Activated naive CD4-positive, alpha-beta T cell treated with anti-CD3 and anti-CD28 coated beads for 36 hours (primary cell): ENCODE data around the gene RXRA. TPM values are rescaled to one million over a fixed set of nuclear protein-coding genes. Genes with fewer than 3 reads are reported as not detected.
A peak's percentile ranks its signal among the peaks of the same experiment; 100 is the strongest.

Experiments
- CTCF ChIA-PET: fragments of 350-600 bp; sonication (Branson Sonifier 250); formaldehyde crosslinking; loops from one replicate; lab custom pipeline; 2021; ENCODE audit warnings: antibody characterized with exemption; lab: Charles Lee
- DNase-seq: peaks from one replicate; pipeline ENCODE4 v3.0.0-alpha.2; 2020
- H3K27ac Mint-ChIP-seq: one replicate; pipeline ENCODE4 v1.8.0; 2021; ENCODE audit warnings: mild to moderate bottlenecking, mixed read lengths
- H3K27me3 Mint-ChIP-seq: one replicate; pipeline ENCODE4 v1.8.0; 2021; ENCODE audit warnings: low read depth, mixed read lengths
- H3K36me3 Mint-ChIP-seq: one replicate; pipeline ENCODE4 v1.8.0; 2021; ENCODE audit warnings: low read depth, mixed read lengths
- H3K4me1 Mint-ChIP-seq: one replicate; pipeline ENCODE4 v1.8.0; 2021; ENCODE audit warnings: low read depth, mixed read lengths
- H3K4me3 Mint-ChIP-seq: one replicate; pipeline ENCODE4 v1.8.0; 2021; ENCODE audit warnings: mild to moderate bottlenecking, moderate library complexity, mixed read lengths
- H3K9me3 Mint-ChIP-seq: one replicate; pipeline ENCODE4 v1.8.0; 2021; ENCODE audit warnings: mixed read lengths
- intact Hi-C: fragments of 100-400 bp; cut with micrococcal nuclease; formaldehyde crosslinking; loops from one replicate; pipeline ENCODE4 v1.15.1; 2023
- total RNA-seq, 2 experiments: library from RNA; stranded (reverse); gene quantifications; one replicate each; pipeline ENCODE4 v1.2.3, GENCODE V29; 2021

Gene RXRA
- total RNA-seq, 2 experiments from 2014 or later, result 2.1 to 2.2 TPM

- H3K4me1 Mint-ChIP-seq, result peaks cover 15% of the 10 kb centered on the region
- no peak for DNase-seq
- CTCF ChIA-PET, result interaction anchor here (0.9 to 2.0 kb wide), 3 partner anchors 9 to 24 kb away, joined by 3 to 7 read pairs (median 3); no protein-coding TSS in a partner anchor
- intact Hi-C loops, result no loop called here
- H3K27me3 Mint-ChIP-seq, result no peaks in the 10 kb centered on the region
- H3K9me3 Mint-ChIP-seq, result no peaks in the 10 kb centered on the region
- no peak overlapping the region for H3K27ac Mint-ChIP-seq
- H3K4me3 Mint-ChIP-seq, result no peak overlapping the region
- no peaks in the 10 kb centered on the region for H3K36me3 Mint-ChIP-seq
Measured at GRCh38 chr9:134383148-134383547, 56.9 kb downstream of the RXRA start.

DNA sequence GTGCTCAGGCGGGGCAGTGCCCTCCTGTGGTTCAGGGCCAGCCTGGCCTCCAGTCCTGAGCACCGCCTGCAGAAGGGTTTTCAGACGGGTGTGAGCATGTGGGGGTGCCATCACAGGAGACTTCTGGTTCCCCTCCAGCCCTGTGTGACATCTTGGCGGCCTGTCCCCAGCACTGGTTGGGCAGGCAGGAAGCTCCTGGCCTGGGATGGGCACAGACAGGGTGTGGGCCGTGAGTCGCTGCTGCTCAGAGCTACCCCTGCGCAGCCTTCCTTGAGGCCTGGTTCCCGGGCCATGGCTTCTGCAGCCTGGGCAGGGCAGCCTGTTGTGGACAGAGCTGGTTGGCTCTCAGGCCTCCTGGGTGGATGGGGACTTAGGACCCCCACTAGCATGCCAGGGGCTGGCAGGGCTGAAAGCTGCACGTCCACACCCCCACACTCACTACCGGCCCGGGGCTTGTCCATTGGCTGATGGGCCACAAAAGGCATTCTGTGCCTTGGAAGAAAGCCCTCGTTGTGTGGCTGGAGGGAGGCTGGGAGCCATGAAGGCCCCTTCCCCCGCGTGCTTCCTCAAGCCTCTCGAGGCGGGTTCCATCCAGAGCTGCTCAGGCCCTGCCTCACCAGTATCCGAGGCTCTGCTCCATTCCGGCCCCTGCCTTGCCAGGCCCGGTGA, 58.7 kb downstream of the RXRA start:
- no peaks in the 10 kb centered on the region for H3K27me3 Mint-ChIP-seq
- CTCF ChIA-PET, result interaction anchor here (0.8 kb wide), 1 partner anchor 65 kb away, joined by 3 read pairs; no protein-coding TSS in a partner anchor
- no peak overlapping the region for H3K27ac Mint-ChIP-seq
- intact Hi-C loops, result no loop called here
- no peak overlapping the region for H3K4me3 Mint-ChIP-seq
- DNase-seq, result no peak
- no peaks in the 10 kb centered on the region for H3K36me3 Mint-ChIP-seq
- no peaks in the 10 kb centered on the region for H3K9me3 Mint-ChIP-seq
- H3K4me1 Mint-ChIP-seq, result peaks cover 15% of the 10 kb centered on the region

DNA sequence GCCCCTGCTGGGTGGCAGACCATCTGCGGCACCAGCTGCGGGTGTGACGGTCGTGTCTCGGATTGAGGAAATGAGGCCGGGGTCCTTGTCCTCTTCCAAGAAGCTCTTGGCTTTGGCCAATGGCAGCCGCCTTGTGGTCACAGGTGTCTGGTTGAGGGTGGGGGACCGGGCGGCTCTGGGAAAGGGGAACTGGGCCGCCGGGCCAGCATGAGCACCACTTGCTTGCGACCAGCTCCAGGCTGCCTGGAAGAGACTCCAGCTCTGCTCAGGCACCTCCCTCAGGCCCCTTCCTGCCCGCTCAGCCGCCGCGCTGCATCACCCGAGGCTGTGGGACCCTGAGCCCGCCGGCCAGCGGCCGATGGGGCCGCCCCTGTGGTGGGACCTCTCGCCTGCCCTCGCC, 59.7 kb downstream of the RXRA start:
- CTCF ChIA-PET, result no interaction called here
- Mint-ChIP-seq H3K27me3 (no peaks in the 10 kb centered on the region), H3K9me3 (no peaks in the 10 kb centered on the region), H3K27ac (no peak overlapping the region), H3K36me3 (no peaks in the 10 kb centered on the region), H3K4me1 (peaks cover 24% of the 10 kb centered on the region), H3K4me3 (no peak overlapping the region)
- DNase-seq, result no peak
- intact Hi-C loops, result no loop called here

GRCh38 chr9:134386951-134387831, 60.9 kb downstream of the RXRA start:
- Mint-ChIP-seq H3K27ac (no peak overlapping the region), H3K36me3 (no peaks in the 10 kb centered on the region), H3K4me3 (no peak overlapping the region), H3K4me1 (peaks cover 24% of the 10 kb centered on the region), H3K27me3 (no peaks in the 10 kb centered on the region), H3K9me3 (no peaks in the 10 kb centered on the region)
- no peak for DNase-seq
- CTCF ChIA-PET, result no interaction called here
- intact Hi-C loops, result no loop called here

DNA sequence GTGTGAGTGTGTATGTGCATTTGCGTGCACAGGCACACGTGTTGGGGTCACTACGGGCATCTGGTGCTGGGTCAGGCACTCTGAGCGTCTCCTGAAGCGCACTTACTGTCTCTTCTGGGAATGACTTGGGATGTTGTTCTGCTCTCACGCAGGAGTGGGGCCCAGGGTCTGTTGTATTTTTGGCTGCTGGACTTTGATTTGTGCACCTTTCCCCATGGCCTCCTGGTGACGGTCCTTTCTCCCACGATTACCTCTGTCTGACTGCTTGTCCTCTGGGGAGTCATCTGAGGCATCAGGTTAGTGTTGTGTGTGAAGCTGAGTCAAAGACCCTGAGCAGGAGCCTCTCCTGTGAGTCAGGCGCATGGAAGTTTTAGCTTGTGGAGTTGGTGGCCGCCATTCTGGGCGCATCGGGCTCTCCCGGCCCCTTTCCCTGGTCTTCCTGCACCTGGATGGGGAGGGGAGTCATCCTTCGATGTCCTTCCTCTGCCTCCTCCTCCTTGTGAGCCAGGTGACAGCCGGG, 62.1 kb downstream of the RXRA start:
- Mint-ChIP-seq H3K4me1 (peaks cover 30% of the 10 kb centered on the region), H3K4me3 (no peak overlapping the region), H3K36me3 (no peaks in the 10 kb centered on the region), H3K27ac (no peak overlapping the region), H3K27me3 (no peaks in the 10 kb centered on the region), H3K9me3 (no peaks in the 10 kb centered on the region)
- intact Hi-C loops, result no loop called here
- CTCF ChIA-PET, result interaction anchor here (2.6 kb wide), 1 partner anchor 55 kb away, joined by 6 read pairs; no protein-coding TSS in a partner anchor
- no peak for DNase-seq

- Mint-ChIP-seq H3K4me1 (peaks cover 36% of the 10 kb centered on the region), H3K4me3 (no peak overlapping the region), H3K9me3 (peaks cover 2% of the 10 kb centered on the region), H3K27ac (no peak overlapping the region), H3K27me3 (no peaks in the 10 kb centered on the region), H3K36me3 (no peaks in the 10 kb centered on the region)
- CTCF ChIA-PET, result interaction anchor here (2.6 kb wide), 1 partner anchor 54 kb away, joined by 6 read pairs; no protein-coding TSS in a partner anchor
- DNase-seq, result no peak
- intact Hi-C loops, result no loop called here
Measured at GRCh38 chr9:134388976-134389375, 62.7 kb downstream of the RXRA start.

DNA sequence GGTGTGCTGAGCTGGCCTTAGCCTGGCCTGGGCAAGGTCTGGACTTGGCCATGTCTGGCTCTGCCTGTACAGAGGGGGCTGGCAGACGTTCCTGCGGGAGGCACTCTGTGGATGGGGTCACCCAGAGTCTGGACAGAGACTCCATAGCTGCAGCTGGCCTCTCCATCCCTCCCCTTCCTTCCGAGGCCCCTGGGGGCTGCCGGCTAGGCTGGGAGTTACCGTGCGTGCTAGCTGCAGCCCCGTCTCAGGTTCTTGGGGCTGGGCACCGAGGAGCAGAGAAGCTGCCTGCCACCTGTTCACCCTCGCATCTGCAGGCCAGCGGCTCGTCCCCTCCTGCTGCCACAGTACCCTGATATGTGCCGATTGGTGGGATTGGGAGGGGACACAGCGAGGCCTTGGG, 63.4 kb downstream of the RXRA start:
- Mint-ChIP-seq H3K36me3 (no peaks in the 10 kb centered on the region), H3K4me3 (no peak overlapping the region), H3K27me3 (no peaks in the 10 kb centered on the region), H3K4me1 (peaks cover 38% of the 10 kb centered on the region), H3K27ac (no peak overlapping the region), H3K9me3 (peaks cover 5% of the 10 kb centered on the region)
- intact Hi-C loops, result loop anchor here (1.0 to 10.0 kb wide), 4 partner anchors 53 to 685 kb away; partner anchors contain the start of gene RNU6ATAC
- CTCF ChIA-PET, result interaction anchor here (2.6 kb wide), 1 partner anchor 53 kb away, joined by 6 read pairs; no protein-coding TSS in a partner anchor
- no peak for DNase-seq

- Mint-ChIP-seq H3K9me3 (peaks cover 5% of the 10 kb centered on the region), H3K36me3 (no peaks in the 10 kb centered on the region), H3K4me1 (peaks cover 38% of the 10 kb centered on the region), H3K27ac (peak overlapping the region; percentile 77), H3K27me3 (no peaks in the 10 kb centered on the region), H3K4me3 (peak overlapping the region; percentile 11)
- peak; percentile 97 for DNase-seq
- intact Hi-C loops, result loop anchor here (1.0 to 10.0 kb wide), 4 partner anchors 52 to 686 kb away; partner anchors contain the start of gene RNU6ATAC
- CTCF ChIA-PET, result interaction anchor here (1.1 to 2.6 kb wide), 3 partner anchors 26 to 65 kb away, joined by 3 to 6 read pairs (median 4); no protein-coding TSS in a partner anchor
Measured at GRCh38 chr9:134390537-134390936, 64.3 kb downstream of the RXRA start.

DNA sequence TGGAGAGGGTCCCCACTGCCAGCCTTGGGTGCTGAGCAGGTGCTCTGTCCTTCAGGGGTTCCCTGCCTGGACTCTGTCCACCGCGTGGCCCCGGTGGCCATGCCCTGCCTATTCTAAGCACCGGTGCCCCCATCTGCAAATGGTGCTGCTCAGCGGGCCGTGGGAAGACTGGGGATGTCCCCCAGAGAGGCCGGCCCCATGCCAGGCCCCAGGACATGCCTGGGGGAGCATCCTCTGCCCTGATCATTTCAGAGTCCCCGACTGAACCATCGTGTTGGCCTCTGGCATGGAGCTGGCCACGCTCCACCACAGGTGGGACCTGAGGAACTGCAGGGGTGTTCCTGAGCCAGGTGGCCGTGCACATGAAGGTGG, 64.7 kb downstream of the RXRA start:
- intact Hi-C loops, result loop anchor here (1.0 to 10.0 kb wide), 6 partner anchors 16 to 686 kb away; partner anchors contain the start of gene RNU6ATAC
- no peaks in the 10 kb centered on the region for H3K36me3 Mint-ChIP-seq
- no peaks in the 10 kb centered on the region for H3K27me3 Mint-ChIP-seq
- H3K27ac Mint-ChIP-seq, result peak overlapping the region; percentile 68
- peaks cover 41% of the 10 kb centered on the region for H3K4me1 Mint-ChIP-seq
- CTCF ChIA-PET, result interaction anchor here (1.1 to 2.6 kb wide), 5 partner anchors 13 to 65 kb away, joined by 3 to 7 read pairs (median 4); no protein-coding TSS in a partner anchor
- H3K4me3 Mint-ChIP-seq, result peak overlapping the region; percentile 41
- H3K9me3 Mint-ChIP-seq, result peaks cover 5% of the 10 kb centered on the region
- no peak for DNase-seq

DNA sequence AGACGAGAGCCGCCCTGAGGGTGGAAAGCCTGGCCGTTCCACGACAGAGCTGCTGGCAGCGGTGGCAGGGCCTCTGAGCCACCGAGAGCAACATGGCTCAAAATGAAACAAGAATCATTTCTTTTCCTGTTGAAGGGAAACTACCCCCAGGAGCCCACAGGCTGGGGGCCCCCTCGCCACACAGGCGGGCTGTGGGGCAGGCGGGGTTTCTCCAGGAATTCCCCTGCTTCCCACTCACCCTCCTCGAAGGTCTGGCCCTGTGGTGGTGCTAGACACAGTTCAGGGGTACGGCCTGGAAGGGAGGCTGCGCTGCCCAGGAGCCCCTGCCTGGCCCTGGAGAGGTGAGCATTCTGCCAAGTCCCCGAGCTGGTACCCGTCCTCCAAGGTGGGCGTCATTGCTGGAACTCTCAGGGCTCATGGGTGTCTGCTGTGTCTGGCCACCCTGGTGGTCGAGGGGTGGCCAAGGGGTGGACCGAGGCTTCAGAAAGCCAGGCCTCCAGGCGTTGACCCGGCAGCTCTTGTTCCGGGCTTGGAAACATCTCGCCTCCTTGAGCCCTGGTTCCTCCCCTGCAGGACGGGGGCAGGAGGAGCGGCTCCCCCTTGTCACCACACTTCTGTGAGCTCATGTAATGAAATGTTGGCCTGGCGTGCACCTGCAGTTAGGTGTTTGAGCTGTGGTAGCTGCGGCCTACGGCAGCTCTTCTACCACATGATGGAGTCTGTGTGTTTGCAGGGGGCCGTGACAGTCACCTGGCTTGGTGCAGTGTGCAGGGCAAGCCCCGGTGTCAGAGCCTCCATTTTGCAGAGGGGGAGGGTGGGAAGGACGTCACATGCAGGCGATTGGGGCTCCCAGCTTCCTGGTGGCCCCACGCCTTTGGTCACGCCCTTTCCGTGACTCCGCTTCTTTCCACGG, 65.3 kb downstream of the RXRA start:
- Mint-ChIP-seq H3K27me3 (no peaks in the 10 kb centered on the region), H3K9me3 (peaks cover 5% of the 10 kb centered on the region), H3K27ac (peak overlapping the region; percentile 68), H3K36me3 (no peaks in the 10 kb centered on the region), H3K4me3 (peak overlapping the region; percentile 56), H3K4me1 (peaks cover 47% of the 10 kb centered on the region)
- CTCF ChIA-PET, result interaction anchor here (0.8 to 1.8 kb wide), 9 partner anchors 8 to 223 kb away, joined by 3 to 7 read pairs (median 3); no protein-coding TSS in a partner anchor
- peak; percentile 87 for DNase-seq
- intact Hi-C loops, result loop anchor here (1.0 to 10.0 kb wide), 5 partner anchors 16 to 687 kb away; partner anchors contain the start of gene RNU6ATAC

DNA sequence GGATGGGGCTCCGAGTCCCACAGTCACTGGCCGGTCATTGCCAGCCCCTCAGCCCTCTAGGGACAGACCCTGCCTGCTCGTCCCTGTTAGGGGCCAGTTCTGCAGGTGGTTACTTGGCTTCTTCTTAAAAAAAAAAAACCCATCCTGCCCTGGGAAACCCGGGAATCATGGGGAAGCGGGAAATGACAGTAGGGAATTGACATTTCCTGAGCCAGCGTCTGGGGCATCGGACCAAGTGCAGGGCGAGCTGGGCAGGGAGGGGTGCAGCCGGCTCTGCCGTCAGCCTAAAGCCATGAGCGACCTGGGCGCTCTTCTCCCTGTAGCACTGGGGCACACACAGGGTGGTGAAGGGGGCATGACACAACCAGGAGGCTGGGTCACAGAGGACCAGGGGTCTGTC, 66.6 kb downstream of the RXRA start:
- Mint-ChIP-seq H3K4me1 (peaks cover 59% of the 10 kb centered on the region), H3K27me3 (no peaks in the 10 kb centered on the region), H3K4me3 (no peak overlapping the region), H3K27ac (no peak overlapping the region), H3K36me3 (no peaks in the 10 kb centered on the region), H3K9me3 (peaks cover 5% of the 10 kb centered on the region)
- CTCF ChIA-PET, result interaction anchor here (0.6 to 1.8 kb wide), 3 partner anchors 10 to 50 kb away, joined by 3 to 7 read pairs (median 7); no protein-coding TSS in a partner anchor
- no peak for DNase-seq
- intact Hi-C loops, result loop anchor here (10.0 kb wide), 1 partner anchor 688 kb away; no protein-coding TSS in a partner anchor
